ENCODE data around the gene NMNAT2.

Gene NMNAT2

DNA sequence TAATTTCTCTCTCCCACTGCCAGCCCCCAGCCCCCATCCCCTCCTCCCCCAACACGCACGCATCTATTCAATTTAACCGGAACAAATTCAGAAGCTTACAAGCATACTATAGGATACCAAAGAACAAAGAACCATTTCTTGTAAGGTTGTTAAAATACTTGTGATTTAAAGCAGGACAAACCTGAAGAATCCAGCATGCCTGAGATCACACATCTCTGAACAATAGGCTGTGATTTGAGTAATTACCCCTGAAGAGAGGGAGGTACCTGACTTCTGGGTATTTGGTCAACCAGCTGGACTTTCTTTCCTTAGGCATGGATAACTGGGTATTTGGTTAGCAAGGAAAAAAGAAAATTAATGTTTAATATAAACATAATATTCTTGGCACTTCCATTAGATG lies 105.1 kb downstream of the NMNAT2 start:
- DNase-seq (ENCODE audit: low spot score) = no peak

DNA sequence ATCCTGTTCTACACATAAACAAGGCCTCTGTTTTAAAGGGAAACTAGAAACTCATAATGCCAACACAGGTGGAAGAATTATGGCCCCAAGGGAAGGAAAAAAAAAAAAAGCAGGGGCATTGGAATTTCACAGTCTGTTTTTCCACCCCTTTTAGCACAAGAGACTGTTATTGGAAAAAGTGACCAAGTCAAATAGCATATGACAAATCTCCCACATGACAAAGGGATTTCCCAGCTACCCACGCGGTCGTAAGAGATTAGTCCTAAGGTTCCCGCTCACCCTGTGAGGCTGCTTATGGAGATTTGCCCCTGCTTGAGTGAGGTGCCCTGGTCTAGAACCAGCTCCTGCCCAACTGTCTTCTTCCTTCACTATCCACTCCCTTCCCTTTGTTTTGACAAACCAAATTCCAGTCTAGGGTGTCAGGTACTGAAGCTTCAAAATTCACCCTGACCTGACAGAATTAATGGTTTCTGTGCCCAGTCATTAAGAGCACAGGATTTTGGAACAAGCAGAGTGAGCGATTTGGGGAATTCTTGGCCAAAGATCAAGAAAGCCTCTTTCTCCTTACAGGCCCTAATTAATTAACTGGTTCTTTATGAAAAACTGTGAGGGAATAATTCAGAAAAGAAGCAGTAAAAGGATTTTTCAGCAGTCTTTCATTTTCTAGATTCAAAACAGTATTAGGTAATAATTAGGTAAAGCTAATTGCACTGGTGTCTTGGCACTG lies 107.3 kb downstream of the NMNAT2 start:
- no peak for DNase-seq (ENCODE audit: low spot score)

- DNase-seq (ENCODE audit: low spot score) = no peak
These were observed 109.5 kb downstream of the NMNAT2 start for GRCh38 chr1:183308719-183309118.

DNA sequence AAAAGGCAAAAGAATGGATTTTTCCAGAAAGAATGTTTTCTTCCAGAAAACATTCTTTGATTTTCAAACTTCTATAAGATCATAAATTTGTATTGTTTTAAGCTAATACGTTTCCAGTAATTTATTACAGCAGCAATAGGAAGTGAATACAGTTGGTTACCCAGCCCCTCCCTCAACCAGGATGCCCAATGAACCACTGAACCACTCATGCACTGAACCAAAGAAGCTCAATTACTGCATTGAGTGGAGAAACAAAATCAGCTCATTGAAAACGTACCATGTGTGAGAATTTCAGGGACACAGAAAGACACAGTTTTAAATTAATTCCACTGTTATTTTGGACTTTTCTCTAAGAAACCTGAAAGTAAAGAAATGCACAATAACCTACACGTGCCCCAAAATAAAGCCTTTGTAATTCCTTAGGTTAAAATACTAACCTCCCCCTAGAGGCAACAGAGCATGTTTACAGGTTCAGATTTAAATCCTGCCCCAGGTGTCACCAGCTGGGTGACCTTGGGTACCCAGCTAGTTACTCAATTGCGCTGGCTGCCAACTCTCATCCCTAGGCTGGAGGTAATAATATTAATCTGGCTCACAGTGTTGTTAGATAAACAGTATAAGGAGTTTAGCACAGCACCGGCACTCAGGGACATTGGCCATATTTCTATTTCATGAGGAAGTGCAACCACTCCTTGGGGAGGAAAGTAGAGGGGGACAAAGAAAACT lies 111.7 kb downstream of the NMNAT2 start:
- DNase-seq (ENCODE audit: low spot score) = no peak

DNA sequence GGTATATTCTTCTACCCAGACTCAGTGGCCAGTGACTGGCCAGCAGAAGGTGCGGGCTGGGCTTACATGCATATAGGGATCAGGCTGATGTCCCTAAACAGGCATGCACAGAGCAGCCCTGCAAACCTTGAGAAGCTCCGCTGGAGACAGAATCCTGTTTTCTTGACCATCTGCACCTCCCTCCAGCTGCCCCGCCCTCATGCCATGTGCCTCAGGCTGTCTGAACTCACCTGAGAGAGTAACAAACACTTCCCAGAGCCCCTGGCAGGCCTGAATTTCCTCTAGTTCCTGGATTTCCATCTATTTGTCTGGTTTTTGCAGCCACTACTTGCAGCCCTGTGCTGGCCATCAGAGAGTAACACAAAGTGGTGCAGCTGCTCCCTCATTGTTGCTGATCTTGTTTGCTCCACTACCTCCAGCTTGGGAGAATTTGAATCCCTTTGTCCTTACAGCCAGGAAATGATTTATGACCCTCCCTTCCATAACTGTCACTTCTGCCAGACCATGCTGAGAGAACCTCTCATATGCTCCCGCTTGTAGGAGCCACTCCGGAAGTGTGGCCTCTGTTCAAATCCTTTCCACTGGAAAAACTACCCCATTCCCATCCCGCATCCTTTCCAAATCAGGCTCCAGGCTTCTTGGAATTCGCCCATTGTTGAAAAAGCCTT lies 113.6 kb downstream of the NMNAT2 start:
- peak; percentile 51 for DNase-seq (ENCODE audit: low spot score)

DNA sequence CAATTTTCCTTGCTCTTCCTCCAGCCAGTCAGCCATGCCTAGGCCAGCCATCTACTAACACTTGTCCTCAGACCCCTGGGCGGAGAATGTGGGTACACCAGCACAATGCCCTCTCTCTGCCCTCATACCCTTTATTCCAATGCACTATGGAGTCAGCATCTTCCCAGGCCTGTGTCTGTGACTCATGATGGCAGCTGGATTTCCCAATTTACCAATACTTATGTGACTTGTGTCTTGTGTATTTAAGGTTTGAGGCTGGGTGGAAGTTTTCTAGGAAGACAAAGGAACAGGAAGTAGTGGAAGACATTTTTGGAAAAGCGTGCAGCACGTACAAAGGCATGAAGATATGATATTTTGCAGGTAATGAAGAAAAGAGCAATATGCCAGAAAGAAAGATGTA lies 114.3 kb downstream of the NMNAT2 start:
- no peak for DNase-seq (ENCODE audit: low spot score)

DNA sequence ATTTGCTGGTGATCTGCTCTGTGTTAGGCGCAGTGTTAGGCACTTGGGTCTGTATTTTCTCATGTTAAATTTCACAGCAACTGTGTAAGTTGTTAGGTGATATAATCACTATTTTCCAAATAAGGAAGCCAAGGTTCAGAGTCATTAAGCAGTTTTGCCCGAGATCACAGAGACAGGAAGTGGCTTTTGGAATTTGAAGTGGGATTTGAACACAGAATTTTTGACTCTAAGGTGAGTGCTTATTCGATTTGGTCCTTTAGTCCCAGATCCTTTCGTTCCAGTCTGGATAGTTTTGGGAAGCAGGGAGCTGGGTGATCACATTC lies 114.9 kb downstream of the NMNAT2 start:
- no peak for DNase-seq (ENCODE audit: low spot score)

GRCh38 chr1:183302452-183303322 lies 115.5 kb downstream of the NMNAT2 start:
- DNase-seq (ENCODE audit: low spot score) = no peak

DNA sequence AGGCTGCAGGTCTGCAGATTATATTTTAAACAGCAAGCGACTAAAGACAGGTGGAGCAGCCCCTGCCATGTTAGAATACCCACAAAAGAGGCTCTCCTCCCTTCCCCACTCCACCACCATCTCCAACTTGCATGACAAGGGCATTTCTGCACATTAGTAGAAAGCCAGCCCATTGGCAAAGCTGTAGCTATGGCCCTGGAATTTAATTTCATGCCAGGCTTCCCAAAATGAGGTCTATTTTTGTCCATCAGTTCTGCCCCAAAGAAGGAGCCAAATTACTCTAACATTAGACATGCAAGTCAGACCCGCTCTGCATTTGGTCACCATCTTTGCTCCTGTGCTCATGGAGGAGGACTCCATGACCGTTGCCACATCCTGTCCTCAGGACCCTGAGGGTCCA lies 116.9 kb downstream of the NMNAT2 start:
- no peak for DNase-seq (ENCODE audit: low spot score)

DNA sequence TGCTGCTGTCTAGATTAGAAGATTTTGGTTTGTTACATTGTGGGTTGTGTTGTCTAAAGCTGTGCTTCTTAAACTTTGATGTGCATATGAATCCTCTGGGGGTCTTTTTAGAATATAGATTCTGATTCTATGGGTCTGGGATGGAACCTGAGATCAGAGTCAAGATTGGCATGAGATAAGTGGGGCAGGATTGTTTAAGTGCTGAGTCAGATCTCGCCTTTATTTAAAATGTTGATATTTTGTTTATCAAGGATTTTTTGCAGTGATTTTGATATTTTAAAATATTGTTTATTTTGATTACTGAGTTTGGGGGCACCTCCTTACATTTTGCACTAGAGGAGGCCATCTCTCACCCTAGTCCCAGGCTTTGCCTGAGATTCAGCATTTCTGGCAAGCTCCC lies 117.4 kb downstream of the NMNAT2 start:
- DNase-seq (ENCODE audit: low spot score) = no peak

GRCh38 chr1:183300395-183300794 lies 117.8 kb downstream of the NMNAT2 start:
- DNase-seq (ENCODE audit: low spot score) = no peak

DNA sequence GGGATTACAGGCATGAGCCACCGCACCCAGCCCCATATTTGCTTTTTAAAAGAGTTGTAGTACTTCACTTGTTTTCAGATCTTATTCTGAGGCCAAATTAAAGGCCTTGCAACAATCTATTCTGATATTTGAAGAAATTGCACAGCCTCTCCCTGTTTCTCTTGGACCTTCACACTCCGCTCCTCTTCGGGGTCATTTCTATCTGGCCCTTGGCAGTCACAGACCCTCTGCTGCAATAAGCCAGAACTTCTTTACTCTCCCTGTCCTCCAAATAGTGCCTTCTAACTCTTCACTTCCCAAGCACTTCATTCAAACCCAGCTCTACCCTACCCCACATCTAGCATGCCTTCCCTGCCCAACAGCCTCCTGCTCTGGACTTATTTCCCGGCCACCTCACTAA lies 121.4 kb downstream of the NMNAT2 start:
- no peak for DNase-seq (ENCODE audit: low spot score)

GRCh38 chr1:183295521-183295920 lies 122.7 kb downstream of the NMNAT2 start:
- DNase-seq (ENCODE audit: low spot score) = no peak

DNA sequence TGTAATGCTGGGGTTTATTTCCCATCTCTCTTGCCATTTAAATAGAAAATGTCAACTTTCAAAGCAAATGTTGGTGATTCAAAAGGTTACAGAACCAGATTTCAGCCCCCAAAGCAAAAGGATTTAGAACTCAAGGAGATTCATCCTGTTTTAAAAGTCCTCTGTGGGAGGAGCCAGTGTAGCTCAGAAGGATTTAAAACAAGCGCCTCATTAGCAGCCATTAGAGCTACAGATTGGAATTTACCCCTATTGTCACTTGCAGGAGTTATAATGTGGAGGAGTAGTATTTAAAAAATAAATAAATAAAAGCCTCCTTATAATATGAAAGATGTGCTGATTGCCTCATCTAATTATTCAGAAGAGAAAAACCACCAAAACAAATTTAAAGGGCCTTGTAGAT lies 124.3 kb downstream of the NMNAT2 start:
- DNase-seq (ENCODE audit: low spot score) = no peak

GRCh38 chr1:183293241-183293640 lies 124.9 kb downstream of the NMNAT2 start:
- no peak for DNase-seq (ENCODE audit: low spot score)

DNA sequence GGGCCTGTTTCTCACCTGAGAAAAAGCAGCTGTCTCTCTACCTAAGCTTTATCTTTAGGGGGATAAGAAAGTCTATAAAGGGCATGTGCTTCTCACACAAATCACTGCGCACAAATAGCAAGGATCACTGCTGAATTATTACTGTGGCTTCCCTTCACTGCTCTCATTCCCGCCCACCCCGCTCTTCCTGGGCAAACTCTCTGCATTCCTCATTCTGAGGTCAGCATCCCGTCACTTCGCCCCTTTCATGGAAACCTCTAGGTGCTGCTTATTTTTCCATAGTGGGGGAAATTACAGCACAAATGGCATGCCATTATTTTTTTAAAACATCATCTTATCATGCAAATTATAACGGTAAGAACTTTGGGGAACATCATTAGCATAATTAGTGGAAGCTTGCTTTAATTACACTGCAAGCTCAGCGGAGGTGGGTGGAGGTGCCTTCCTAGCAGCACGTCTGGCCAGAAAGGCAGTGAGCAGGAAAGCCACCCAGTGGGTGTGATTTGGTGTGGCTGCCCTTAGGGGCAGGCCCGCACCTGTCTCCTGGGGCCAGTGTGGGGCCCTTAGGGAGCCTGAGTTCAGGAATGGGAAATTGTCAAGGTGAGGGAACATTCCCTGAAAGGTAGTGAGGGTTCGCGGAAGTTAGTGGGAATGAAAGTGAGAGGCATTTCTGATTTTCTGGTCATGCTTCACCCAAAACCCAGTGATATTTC lies 126.2 kb downstream of the NMNAT2 start:
- DNase-seq (ENCODE audit: low spot score) = peak; percentile 42

DNA sequence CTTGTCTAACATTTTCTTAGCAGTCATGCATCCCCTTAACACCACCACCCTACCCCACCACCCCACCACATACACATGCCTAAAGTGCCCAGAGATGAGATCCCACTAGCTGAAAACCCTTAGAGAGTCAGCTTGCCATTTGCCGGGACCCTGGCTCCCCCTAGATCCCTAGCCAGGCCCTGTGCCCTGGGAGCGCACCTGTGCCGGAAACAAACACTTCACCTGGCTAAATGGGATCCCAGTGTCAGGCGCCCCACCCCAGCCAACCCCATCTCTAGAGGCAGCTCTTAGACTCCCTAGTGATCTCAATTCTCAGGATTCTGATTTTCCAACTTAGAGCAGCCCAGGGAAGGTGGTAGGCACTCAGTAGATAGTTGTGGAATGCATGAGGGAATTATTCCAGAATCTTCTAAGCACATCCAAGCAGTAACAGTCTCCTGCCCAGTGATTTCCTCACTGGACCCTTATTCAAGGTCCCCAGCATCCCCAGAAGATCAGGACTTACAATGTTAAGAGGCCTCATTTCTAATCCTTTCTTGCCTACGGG lies 126.9 kb downstream of the NMNAT2 start:
- DNase-seq (ENCODE audit: low spot score) = no peak

GRCh38 chr1:183290628-183291027 lies 127.6 kb downstream of the NMNAT2 start:
- no peak for DNase-seq (ENCODE audit: low spot score)

GRCh38 chr1:183289051-183289496 lies 129.1 kb downstream of the NMNAT2 start:
- no peak for DNase-seq (ENCODE audit: low spot score)

- no peak for DNase-seq (ENCODE audit: low spot score)
These were observed 129.6 kb downstream of the NMNAT2 start for GRCh38 chr1:183288583-183288982.

DNA sequence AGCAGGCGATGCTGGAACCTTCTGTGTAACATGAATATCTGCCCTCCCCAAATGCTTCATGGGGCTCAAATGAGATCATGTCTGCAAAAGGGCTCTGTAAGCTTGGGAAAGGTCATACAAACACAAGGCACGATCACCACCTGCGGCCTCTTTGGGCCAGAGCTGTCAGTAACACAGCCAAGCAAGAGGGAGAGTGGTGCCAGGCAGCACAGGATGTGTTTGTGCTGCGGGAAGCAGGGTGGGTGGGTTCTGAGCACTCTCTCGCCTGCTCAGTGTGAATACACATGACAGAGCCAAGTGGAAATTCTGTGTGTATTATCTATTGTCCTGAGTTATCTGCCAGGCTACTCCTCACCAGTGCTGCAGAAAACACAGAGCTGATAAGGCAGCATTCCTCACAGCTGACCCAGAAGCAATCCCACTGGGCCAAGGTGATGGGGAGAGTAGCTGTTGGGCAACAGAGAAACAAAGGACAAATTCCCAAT lies 130.9 kb downstream of the NMNAT2 start:
- no peak for DNase-seq (ENCODE audit: low spot score)

Data from kidney capillary endothelial cell (primary cell).